Myocyte (in vitro differentiated cells): ENCODE measurements around the gene XPNPEP3. TPM values are rescaled to one million over a fixed set of nuclear protein-coding genes. Genes with fewer than 3 reads are reported as not detected.

Experiments
- microRNA-seq: library from miRNA; unstranded; fragments of <30 nt; microRNA quantifications from one replicate; pipeline ENCODE4, GENCODE V29; 2016
- total RNA-seq: library from RNA; depleted of rRNA; stranded (reverse); fragments of >200 nt; gene quantifications from 2 replicates; pipeline ENCODE4 v1.2.3, GENCODE V29; 2014

The XPNPEP3 gene
- total RNA-seq, 1 donor from 2014 or later: 12.6 TPM

Small RNA genes within 50 kb of the gene (microRNA-seq; reads per million reads assigned to microRNA genes)
- gene MIR4766: 1.1 reads per million

Other genes starting within 250 kb of the XPNPEP3 start
- gene MRTFA, start 220.4 kb upstream of the XPNPEP3 start, total RNA-seq: 47.0 and 51.1 TPM in 2 replicates
- gene MCHR1, start 177.7 kb upstream of the XPNPEP3 start, total RNA-seq: 0.94 and 2.1 TPM in 2 replicates
- 18.0 and 26.2 TPM in 2 replicates for gene SLC25A17, start 37.8 kb upstream of the XPNPEP3 start, total RNA-seq
- 219 and 222 TPM in 2 replicates for gene ST13, start 509 bp upstream of the XPNPEP3 start, total RNA-seq
- not detected in 2 replicates for gene DNAJB7, start 5.0 kb downstream of the XPNPEP3 start, total RNA-seq
- gene RBX1, start 94.2 kb downstream of the XPNPEP3 start, total RNA-seq: 66.6 and 83.9 TPM in 2 replicates
- 30.4 and 41.1 TPM in 2 replicates for gene EP300, start 235.4 kb downstream of the XPNPEP3 start, total RNA-seq